Measurements from ENCODE around the gene SLC17A1. TPM values are rescaled to one million over a fixed set of nuclear protein-coding genes. Genes with fewer than 3 reads are reported as not detected.

The SLC17A1 gene
- total and polyA plus RNA-seq, 2 of the 4 experiments (the other 2 are of a cell fraction), result not detected

DNA sequence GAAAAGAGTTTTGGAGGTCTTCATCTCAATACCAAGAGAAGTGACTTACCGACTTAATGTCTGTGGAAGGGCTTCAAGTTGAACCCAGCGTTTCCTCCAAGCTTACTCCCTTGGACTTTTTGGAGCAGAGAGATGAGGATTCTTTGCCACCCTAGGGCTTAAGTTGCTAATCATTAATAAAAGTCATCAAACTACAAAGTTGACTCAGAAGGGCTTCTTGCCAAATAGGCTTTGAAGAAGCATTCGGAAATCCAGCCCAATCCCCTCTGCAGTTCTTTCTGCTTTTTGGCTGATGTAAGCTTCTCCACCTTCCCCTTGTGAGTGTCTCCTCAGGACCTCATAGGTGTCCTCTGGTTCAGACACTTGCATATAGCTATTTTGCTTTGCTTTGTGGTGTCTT lies 42.3 kb upstream of the SLC17A1 start, which contains the start of gene SLC17A3:
Gene SLC17A3 (minus strand): TSS at position 126 of the 400 bp plus-strand sequence. CDS start 5,856 bp downstream, outside the sequence.
- H2AK5ac ChIP-seq (ENCODE audit: low read depth, low read length), result no peak within 1 kb of the TSS
- H3K4ac ChIP-seq (ENCODE audit: low read depth, low read length), result no peak within 1 kb of the TSS
- H2BK120ac ChIP-seq (ENCODE audit: low read depth, low read length), result no peak within 1 kb of the TSS
- ChIA-PET CTCF (no interaction called here), POLR2A (ENCODE audit: unreplicated experiment) (no interaction called here)
- in situ Hi-C loops (cut with MboI; ENCODE audit: low sequenced_read_pairs) (no loop called here), dilution Hi-C loops (cut with HindIII; ENCODE audit: low sequenced_read_pairs, unreplicated experiment) (no loop called here), intact Hi-C loops (cut with micrococcal nuclease) (no loop called here)
- H3K27ac ChIP-seq (ENCODE audit: insufficient read depth, low read length), result no peak within 1 kb of the TSS
- H3K4me3 ChIP-seq (ENCODE audit: insufficient read depth, low read depth, low read length), result no peak within 1 kb of the TSS
- H4K8ac ChIP-seq (ENCODE audit: low read depth in 2 of 2, low read length in 2 of 2), result no peak within 1 kb of the TSS
- no peak within 1 kb of the TSS for H3K18ac ChIP-seq (ENCODE audit: low read depth, low read length)
- no TSS peak for BruUV-seq (replicated peaks)
- H3K9me1 ChIP-seq (ENCODE audit: insufficient read depth, low read length), result no peaks in the 10 kb centered on the region
- no peak within 1 kb of the TSS for H3K56ac ChIP-seq (ENCODE audit: extremely low read depth, insufficient read depth, low read length)
- H3K36me3 ChIP-seq (ENCODE audit: control insufficient read depth, insufficient read depth, low read length), result no peaks in the 10 kb centered on the region
- DNase-seq (no peak), ATAC-seq (ENCODE audit: low read depth) (no peak)
- H3K79me1 ChIP-seq (ENCODE audit: low read depth in 1 of 2, low read length in 2 of 2), result no peaks in the 10 kb centered on the region
- H2BK20ac ChIP-seq (ENCODE audit: low read depth, low read length), result no peak within 1 kb of the TSS
- no peak within 1 kb of the TSS for H3K14ac ChIP-seq (replicated peaks; ENCODE audit: low read depth, low read length)
- H4K91ac ChIP-seq (ENCODE audit: insufficient read depth, low read depth, low read length), result no peak within 1 kb of the TSS
- H3K4me2 ChIP-seq (ENCODE audit: low read depth, low read length), result no peak within 1 kb of the TSS
- no peaks in the 10 kb centered on the region for H3K27me3 ChIP-seq (ENCODE audit: control insufficient read depth, insufficient read depth, low read length)
- no peaks in the 10 kb centered on the region for H3K9me3 ChIP-seq (ENCODE audit: control insufficient read depth, insufficient read depth, low read length)
- no CpG with 5 or more reads among the region's 3 CpGs for WGBS, 2 experiments (ENCODE audit: extremely low coverage in 2 of 2, insufficient read length in 1 of 2)
- H2AK9ac ChIP-seq (replicated peaks; ENCODE audit: low read depth, low read length, poor library complexity), result no peak within 1 kb of the TSS
- no peak within 1 kb of the TSS for H2AFZ ChIP-seq (replicated peaks; ENCODE audit: low read length, poor library complexity)
- no peak for TF ChIP-seq RCOR1 (IDR thresholded peaks at IDR 0.05; ENCODE audit: insufficient replicate concordance, low read length)
- no peak for TF ChIP-seq NFE2L2 (IDR thresholded peaks at IDR 0.05; ENCODE audit: low read depth, low read length)
- no peak for TF ChIP-seq FOS (IDR thresholded peaks at IDR 0.05; ENCODE audit: low read depth, low read length)
- TF ChIP-seq BHLHE40 (IDR thresholded peaks at IDR 0.05; ENCODE audit: low read depth, low read length), result no peak
- TF ChIP-seq RAD21 (IDR thresholded peaks at IDR 0.05; ENCODE audit: low read length), result no peak
- H4K5ac ChIP-seq (ENCODE audit: low read depth, low read length), result no peak within 1 kb of the TSS
- H2BK15ac ChIP-seq (ENCODE audit: low read depth, low read length), result no peak within 1 kb of the TSS
- no peak within 1 kb of the TSS for H3K9ac ChIP-seq (ENCODE audit: low read depth, low read length)
- no peak within 1 kb of the TSS for H2BK5ac ChIP-seq (ENCODE audit: low read depth, low read length, poor library complexity, severe bottlenecking)
- H3K4me1 ChIP-seq (ENCODE audit: control insufficient read depth, insufficient read depth, low read length), result no peaks in the 10 kb centered on the region
- no peaks in the 10 kb centered on the region for H4K20me1 ChIP-seq (ENCODE audit: insufficient read depth, low read length)
- no peak within 1 kb of the TSS for H3K23ac ChIP-seq (ENCODE audit: low read depth, low read length)
